Measurements from ENCODE around the gene TGIF2. TPM values are rescaled to one million over a fixed set of nuclear protein-coding genes. Genes with fewer than 3 reads are reported as not detected.

Gene TGIF2
- total RNA-seq, 1 donor from 2014 or later, result 18.8 TPM

GRCh38 chr20:36576081-36576445, 2.7 kb downstream of the TGIF2 start:
- H3K9me3 Mint-ChIP-seq (ENCODE audit: low read depth), result no peaks in the 10 kb centered on the region
- H3K4me3 Mint-ChIP-seq (ENCODE audit: unreplicated experiment), result no peak overlapping the region
- H3K27ac Mint-ChIP-seq (ENCODE audit: unreplicated experiment), result no peak overlapping the region
- TF ChIP-seq, protein P1, sequence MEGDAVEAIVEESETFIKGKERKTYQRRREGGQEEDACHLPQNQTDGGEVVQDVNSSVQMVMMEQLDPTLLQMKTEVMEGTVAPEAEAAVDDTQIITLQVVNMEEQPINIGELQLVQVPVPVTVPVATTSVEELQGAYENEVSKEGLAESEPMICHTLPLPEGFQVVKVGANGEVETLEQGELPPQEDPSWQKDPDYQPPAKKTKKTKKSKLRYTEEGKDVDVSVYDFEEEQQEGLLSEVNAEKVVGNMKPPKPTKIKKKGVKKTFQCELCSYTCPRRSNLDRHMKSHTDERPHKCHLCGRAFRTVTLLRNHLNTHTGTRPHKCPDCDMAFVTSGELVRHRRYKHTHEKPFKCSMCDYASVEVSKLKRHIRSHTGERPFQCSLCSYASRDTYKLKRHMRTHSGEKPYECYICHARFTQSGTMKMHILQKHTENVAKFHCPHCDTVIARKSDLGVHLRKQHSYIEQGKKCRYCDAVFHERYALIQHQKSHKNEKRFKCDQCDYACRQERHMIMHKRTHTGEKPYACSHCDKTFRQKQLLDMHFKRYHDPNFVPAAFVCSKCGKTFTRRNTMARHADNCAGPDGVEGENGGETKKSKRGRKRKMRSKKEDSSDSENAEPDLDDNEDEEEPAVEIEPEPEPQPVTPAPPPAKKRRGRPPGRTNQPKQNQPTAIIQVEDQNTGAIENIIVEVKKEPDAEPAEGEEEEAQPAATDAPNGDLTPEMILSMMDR (IDR thresholded peaks at IDR 0.05), result no peak
- peaks cover 8% of the 10 kb centered on the region for H3K36me3 Mint-ChIP-seq (ENCODE audit: low read depth)
- DNase-seq (ENCODE audit: low spot score), result no peak
- H3K27me3 Mint-ChIP-seq (ENCODE audit: low read depth), result no peaks in the 10 kb centered on the region
- H3K4me1 Mint-ChIP-seq (ENCODE audit: low read depth), result peaks cover 31% of the 10 kb centered on the region

DNA sequence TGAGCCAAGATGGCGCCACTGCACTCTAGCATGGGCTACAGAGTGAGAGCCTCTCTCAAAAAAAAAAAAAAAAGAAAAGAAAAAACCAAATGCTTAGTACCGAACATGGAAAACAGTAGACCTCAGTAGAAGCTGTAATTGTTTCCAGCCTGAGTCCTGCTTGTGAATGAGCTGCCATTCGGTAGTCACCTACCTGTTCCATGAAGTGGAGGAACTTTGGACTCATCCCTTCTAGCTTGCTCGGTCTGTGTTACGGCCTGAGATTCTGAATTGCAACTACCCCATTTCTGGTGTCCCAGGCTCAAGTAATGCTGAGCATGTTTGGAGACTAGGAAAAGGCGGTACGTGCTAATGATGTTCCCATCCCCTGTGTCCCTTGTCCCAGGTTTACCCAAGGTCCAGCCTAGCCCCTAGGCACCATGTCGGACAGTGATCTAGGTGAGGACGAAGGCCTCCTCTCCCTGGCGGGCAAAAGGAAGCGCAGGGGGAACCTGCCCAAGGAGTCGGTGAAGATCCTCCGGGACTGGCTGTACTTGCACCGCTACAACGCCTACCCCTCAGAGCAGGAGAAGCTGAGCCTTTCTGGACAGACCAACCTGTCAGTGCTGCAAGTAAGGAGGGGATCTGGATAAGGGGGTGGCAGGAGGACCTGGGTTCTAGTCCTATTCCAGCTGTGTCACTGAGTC, 5.1 kb downstream of the TGIF2 start:
- Mint-ChIP-seq H3K4me3 (ENCODE audit: unreplicated experiment) (no peak overlapping the region), H3K9me3 (ENCODE audit: low read depth) (no peaks in the 10 kb centered on the region), H3K4me1 (ENCODE audit: low read depth) (peaks cover 23% of the 10 kb centered on the region)

DNA sequence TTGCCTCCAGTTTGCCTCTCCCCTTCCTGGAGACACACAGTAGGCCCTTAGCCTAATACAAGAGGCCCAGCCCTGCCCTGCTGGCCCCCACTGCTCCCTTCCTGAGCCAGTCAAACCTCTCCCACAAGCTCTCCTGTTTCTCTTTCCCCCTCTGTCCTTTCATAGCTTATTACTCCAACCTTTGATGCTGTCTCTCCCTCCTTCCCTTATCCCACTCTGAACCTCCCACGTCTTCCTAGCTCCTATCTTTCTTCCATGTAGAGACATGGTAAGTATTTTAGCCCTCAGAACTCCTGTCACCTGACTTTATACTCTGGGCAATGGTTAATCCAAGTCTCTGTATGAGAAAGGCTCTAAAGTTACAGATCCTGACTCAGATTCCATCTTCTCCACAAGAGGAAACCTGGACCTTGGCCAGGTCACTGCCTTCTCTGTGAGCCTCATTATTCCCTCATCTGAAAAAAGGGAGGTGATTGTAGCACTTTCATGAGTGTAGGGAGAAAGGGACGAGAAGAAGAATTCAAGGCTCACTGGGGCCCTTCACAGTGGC, 6.7 kb downstream of the TGIF2 start:
- H3K27me3 Mint-ChIP-seq (ENCODE audit: low read depth), result no peaks in the 10 kb centered on the region
- no peaks in the 10 kb centered on the region for H3K9me3 Mint-ChIP-seq (ENCODE audit: low read depth)
- peaks cover 17% of the 10 kb centered on the region for H3K36me3 Mint-ChIP-seq (ENCODE audit: low read depth)
- peak overlapping the region; percentile 86 for H3K27ac Mint-ChIP-seq (ENCODE audit: unreplicated experiment)
- no peak for DNase-seq (ENCODE audit: low spot score)
- H3K4me1 Mint-ChIP-seq (ENCODE audit: low read depth), result peaks cover 19% of the 10 kb centered on the region
- H3K4me3 Mint-ChIP-seq (ENCODE audit: unreplicated experiment), result no peak overlapping the region
- TF ChIP-seq, protein P1 (IDR thresholded peaks at IDR 0.05), result no peak

More for the DNA sequence above, 5.1 kb downstream of the TGIF2 start:
- TF ChIP-seq, protein P1 (IDR thresholded peaks at IDR 0.05), result no peak
- H3K27ac Mint-ChIP-seq (ENCODE audit: unreplicated experiment), result no peak overlapping the region
- DNase-seq (ENCODE audit: low spot score), result no peak
- H3K27me3 Mint-ChIP-seq (ENCODE audit: low read depth), result no peaks in the 10 kb centered on the region
- H3K36me3 Mint-ChIP-seq (ENCODE audit: low read depth), result peaks cover 15% of the 10 kb centered on the region

GRCh38 chr20:36582322-36582721, 8.9 kb downstream of the TGIF2 start:
- H3K4me3 Mint-ChIP-seq (ENCODE audit: unreplicated experiment), result no peak overlapping the region
- no peak for DNase-seq (ENCODE audit: low spot score)
- peaks cover 18% of the 10 kb centered on the region for H3K36me3 Mint-ChIP-seq (ENCODE audit: low read depth)
- H3K27ac Mint-ChIP-seq (ENCODE audit: unreplicated experiment), result no peak overlapping the region
- no peaks in the 10 kb centered on the region for H3K27me3 Mint-ChIP-seq (ENCODE audit: low read depth)
- TF ChIP-seq, protein P1 (IDR thresholded peaks at IDR 0.05), result no peak
- peaks cover 10% of the 10 kb centered on the region for H3K4me1 Mint-ChIP-seq (ENCODE audit: low read depth)
- no peaks in the 10 kb centered on the region for H3K9me3 Mint-ChIP-seq (ENCODE audit: low read depth)

DNA sequence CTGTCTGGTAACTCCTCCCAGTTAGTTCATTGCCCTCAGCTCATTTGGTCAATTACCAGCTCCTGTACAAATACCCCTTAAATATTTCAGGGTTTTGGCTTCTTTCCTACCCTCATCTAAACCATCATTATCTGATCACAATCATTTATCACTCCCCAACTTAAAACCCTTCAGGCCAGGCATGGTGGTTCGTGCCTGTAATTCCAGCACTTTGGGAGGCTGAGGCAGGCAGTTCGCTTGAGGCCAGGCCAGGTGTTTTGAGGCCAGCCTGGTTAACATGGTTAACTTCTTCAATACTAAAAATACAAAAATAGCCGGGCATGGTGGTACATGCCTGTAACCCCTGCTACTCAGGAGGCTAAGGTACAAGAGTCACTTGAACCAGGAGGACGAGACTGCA, 9.4 kb downstream of the TGIF2 start:
- no peak for DNase-seq (ENCODE audit: low spot score)
- TF ChIP-seq, protein P1 (IDR thresholded peaks at IDR 0.05), result no peak
- Mint-ChIP-seq H3K27ac (ENCODE audit: unreplicated experiment) (no peak overlapping the region), H3K4me3 (ENCODE audit: unreplicated experiment) (no peak overlapping the region), H3K27me3 (ENCODE audit: low read depth) (no peaks in the 10 kb centered on the region), H3K36me3 (ENCODE audit: low read depth) (peaks cover 18% of the 10 kb centered on the region), H3K4me1 (ENCODE audit: low read depth) (peaks cover 10% of the 10 kb centered on the region), H3K9me3 (ENCODE audit: low read depth) (no peaks in the 10 kb centered on the region)

All from chondrocyte (in vitro differentiated cells).